Stimulated activated CD4-positive, alpha-beta T cell treated with anti-CD3 and anti-CD28 coated beads, TNF-alpha, amount 100 ng/mL, for 48 hours (primary cell): ENCODE data around the gene DNM3.

Experiments
- DNase-seq, 3 donors: peaks; one replicate each; pipeline ENCODE4 v3.0.0-alpha.2; 2020; ENCODE audit warnings: low read depth in 3 of 3

Gene DNM3

DNA sequence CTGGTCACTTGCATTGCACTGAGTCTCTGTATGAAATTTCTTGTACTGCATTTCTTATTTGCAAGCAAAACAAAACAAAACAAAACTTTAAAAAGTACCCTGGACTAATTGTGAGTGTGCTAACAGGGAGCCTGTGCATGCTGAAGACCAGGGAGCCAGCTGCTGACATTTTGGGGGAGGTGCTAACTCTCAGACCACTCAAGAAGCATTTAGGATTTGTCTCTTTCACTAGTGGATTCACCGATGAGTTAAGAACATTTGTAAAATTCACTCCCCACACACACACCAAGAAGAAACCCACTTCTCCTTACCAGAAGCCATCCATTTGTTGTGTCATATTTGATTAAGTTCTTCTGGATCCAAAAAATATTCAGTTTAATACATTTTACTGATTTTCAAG is 483.5 kb downstream of the DNM3 start:
- no peak for DNase-seq

DNA sequence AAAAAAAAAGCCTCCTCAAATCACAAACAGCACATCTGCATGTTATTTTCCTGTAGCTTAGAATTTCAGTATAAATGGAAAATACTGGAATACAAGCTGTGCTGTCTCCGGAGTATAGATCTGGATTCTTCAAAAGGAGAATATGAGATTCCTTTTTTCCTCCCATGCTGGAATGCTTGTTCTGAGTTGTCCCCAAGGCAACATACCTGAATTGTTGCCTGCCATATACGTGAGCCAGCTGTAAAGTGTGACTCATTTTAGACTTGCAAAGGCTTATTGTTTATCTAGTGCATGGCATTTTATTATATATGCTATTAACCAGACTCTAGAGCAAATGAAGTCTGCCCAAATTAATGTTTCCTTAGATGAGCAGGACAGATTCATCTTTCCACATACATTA is 484.2 kb downstream of the DNM3 start:
- no peak for DNase-seq

DNA sequence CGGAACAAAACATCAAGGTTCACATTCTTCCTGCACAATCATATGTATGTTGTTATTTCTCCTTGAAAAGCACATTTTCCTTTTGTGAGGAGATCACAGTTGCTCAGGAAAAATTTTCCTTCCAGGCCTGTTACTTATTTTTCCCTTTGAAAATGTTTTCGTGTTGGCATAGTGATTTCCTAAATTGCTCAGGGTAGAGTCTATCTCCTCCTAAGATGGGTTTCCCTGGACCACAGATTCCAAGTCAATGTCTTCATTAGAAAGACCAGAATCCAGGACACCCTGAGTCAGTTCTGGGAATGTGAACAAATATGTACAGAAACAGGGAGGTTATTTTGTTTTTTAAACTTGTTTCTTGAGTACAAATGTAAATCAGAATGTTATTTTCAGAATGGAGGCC is 484.8 kb downstream of the DNM3 start:
- DNase-seq, result no peak

DNA sequence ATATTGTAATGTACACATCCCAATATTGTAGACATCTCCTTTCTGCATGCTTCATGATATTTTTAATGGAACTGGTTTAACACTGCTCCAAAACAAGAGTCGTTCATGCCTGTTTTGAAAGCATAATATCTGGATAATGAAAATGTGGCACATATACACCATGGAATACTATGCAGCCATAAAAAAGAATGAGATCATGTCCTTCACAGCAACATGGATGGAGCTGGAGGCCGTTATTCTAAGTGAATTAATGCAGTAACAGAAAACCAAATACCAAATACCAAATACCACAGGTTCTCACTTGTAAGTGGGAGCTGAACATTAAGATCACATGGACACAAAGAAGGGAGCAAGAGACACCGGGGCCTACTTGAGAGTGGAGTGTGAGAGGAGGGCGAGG is 487.0 kb downstream of the DNM3 start:
- no peak for DNase-seq

DNA sequence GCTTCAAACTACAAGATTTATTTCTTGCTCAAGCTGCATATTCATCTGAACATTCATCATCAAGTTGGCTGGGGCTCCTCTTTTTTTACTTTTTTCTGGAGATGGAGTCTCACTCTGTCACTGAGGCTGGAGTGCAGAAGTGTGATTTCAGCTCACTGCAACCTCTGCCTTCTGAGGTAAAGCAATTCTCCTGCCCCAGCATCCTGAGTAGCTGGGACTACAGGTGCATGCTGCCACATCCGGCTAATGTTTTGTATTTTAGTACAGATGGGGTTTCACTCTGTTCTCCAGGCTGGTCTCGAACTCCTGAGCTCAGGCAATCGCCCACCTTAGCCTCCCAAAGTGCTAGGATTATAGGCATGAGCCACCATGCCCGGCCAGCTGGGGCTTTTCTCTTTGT is 490.9 kb downstream of the DNM3 start:
- DNase-seq, result no peak

DNA sequence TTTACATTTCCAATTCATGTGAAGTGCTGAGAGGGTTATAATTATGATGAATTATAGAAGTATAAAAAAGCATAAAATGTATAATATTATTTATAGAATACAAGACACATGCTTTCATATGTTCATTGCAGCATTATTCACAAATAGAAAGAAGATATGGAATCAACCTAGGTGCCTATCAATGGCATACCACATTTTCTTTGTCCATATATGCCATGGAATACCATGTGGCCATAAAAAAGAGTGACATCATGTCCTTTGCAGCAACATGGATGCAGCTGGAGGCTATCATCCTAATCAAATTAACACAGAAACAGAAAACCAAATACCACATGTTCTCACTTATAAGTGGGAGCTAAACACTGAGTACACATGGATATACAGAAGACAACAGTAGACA is 494.1 kb downstream of the DNM3 start:
- DNase-seq, result no peak

DNA sequence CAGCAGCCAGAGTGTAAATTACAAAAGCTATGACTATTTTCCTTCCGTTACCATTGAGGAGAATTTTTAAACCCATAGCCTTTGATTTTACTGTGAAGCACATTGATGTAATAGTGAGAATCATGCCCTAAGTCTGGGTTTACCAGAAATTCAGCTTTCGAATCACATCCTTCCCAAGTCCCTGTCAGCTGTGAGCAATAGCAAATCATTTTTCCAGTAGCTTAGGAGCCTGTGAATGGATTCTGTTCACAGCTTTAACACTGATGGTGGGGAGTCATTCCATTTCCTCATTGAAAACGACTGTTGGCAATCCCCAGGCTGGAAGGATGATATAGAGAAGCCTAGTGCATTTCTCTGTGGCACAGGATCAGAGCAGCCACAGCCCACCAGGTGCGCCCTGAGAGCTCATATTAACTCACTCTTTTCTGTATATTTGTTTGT is 497.0 kb downstream of the DNM3 start:
- peak in 2 of 3 donors; percentile 32 to 41 for DNase-seq

DNA sequence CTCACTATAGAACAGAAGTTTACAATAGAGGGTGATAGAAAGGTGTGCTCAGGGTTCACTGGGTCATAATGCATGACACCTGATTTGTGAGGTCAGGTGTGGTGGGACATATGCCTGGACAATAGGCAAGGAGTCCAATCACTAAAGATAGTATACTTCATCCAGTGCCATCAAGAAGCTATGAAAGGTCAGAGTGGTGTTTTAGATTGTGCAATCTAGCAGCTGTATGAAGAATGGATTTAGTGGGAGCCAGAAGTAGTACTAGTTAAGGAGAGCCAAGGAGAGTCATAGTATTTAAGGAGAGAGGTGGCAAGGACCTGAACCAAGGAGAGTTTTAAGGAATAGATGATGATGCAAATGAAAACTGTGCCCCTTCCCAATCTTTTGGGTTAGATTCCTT is 498.5 kb downstream of the DNM3 start:
- no peak for DNase-seq

DNA sequence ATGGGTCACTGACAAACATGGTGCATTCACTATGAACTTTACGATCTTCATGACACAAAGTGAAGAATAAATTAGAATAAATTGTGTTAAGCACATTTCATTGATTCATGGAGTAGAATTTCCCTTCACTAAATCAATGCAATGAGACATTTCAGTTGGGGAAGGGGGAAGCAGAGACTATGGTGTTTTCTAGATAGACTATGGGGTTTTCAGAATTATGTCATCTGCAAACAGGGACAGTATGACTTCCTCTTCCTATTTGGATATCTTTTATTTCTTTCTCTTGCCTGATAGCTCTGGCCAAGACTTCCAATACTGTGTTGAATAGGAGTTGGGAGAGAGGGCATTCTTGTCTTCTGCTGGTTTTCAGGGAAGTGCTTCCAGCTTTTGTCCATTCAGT is 499.2 kb downstream of the DNM3 start:
- no peak for DNase-seq

DNA sequence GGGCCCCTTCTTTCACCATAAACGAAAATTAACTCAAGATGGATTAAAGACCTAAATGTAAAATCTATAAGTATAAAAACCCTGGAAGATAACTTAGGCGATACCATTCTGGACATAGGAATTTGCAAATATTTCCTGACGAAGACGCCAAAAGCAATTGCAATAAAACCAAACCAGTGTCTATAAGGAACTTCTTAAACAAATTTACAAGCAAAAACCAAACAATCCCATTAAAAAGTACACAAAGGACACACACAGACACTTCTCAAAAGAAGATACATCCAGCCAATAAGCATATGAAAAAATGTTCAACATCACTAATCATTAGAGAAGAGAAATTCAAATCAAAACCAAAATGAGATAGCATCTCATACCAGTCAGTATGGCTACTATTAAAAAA is 500.4 kb downstream of the DNM3 start:
- DNase-seq, result no peak

DNA sequence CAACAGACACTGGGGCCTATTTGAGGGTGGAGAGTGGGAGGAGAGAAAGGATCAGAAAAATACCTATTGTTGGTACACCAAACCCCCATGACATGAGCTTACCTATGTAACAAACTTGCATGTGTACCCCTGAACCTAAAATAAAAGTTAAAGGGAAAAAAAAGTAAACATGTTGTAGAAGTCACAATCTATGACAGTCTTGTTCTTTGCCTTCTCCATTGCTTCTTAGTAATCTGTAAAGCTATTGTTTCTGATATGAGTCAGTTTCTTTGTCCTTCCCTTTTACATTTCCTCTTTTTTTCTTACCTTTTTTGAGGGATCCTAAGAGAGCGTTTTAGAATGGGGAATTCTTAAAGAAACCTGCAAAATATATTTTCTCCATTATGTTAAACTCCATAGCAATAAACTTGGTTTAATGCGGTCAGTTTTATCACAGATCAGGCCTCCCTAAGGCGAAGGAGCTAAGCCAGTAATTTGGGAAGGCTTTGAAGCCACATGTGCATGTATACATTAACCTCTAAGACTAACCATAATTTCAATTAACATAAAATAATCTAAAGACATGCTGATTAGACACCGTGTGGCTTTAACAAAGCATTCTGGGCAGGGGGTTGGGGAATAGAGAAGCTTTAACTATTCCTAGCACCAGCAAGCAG is 501.4 kb downstream of the DNM3 start:
- no peak for DNase-seq

DNA sequence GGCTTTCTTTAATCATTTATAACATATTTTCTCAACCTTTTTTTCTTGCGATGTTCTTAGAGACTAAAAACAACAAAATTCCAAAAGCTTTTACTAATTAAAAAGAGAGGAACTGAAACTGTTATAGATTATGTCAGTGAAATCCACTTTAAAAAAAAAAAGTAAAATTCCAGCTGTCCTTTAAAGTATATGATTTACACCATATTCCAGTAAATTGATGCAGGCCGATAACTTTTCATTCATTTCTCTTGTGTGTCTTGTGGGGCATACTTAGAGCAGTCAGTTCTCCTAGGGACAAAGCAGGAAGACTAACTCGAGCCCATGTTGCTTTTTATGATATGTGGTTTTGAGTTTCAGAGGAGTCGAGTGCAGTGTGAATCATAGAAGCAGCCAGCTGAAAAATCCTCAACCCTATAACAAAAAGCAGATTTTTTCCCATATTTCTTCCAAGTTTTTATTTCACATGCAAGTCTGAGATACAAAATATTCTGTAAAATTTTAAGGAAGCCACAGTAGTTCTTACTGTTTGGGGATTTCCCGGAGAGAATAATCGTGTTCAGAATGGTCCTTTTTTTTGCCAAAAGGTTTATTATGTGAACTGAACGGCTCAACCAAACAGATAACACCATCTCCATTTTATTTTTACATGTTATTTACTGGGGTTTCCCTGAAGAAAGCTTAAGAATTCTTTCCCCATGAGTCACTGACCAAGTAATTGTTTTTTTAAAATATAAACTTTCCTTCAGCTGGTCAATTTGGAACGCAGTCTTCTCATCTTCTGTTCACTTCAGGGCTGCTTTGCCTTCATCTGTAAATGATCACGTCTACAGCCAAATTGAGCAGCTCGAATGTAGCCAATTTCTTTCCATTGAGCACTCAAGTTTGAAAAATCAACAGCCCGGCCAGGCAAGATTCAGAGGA is 502.2 kb downstream of the DNM3 start:
- no peak for DNase-seq

DNA sequence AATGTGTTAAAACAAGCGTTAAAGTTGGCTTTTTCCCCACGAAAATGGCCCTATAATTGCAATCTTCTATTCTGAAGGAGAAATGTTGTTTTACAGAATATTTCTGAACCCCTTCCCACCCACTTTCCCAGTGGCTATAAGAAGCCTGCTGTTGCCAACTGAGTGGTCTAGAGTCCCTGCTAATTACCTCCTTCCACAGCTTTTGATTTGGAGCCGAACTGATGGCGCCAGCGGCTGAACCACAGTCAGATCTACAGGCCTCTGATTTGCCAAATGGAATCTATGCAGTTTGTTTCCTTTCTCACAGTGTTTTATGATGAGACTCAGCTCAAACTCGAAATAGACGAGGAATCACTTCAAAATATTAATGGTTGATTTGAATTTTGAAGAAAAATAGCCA is 503.1 kb downstream of the DNM3 start:
- no peak for DNase-seq

DNA sequence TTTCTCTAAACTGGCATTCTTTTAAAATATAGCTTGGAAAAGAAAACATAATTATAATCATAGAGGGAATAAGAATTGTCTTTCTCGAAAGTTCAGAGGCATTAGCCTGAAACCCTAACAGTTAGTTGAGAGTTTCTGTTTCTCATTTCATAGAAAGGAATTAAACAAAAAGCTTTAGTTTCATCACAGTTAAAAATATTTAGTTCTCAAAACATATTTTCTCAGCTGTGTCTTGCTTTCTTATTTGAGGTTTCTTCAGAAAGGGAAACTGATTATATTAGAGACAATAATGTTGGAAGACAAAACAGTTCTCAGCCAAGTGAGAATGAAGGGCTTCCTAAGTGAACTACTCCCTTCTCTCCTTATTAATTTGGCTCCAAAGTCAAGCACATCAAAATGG is 503.8 kb downstream of the DNM3 start:
- no peak for DNase-seq

DNA sequence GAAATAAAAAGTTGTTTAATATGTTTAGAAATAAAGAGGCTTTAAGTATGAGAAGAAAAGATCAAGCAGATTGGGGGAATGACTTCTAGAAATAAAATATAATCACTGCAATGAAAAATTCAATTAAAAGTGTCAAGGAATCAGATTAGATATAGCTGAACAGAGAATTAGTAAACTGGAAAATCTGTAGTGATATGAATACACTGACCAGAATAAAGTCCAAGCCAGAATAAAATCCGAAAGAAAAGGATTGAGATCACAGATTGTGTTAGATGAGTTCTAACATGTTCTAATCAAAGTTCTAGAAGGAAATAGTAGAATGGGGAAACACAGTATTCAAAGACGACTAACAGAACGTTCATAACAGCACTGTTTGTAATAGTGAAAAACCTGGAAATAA is 506.1 kb downstream of the DNM3 start:
- no peak for DNase-seq

DNA sequence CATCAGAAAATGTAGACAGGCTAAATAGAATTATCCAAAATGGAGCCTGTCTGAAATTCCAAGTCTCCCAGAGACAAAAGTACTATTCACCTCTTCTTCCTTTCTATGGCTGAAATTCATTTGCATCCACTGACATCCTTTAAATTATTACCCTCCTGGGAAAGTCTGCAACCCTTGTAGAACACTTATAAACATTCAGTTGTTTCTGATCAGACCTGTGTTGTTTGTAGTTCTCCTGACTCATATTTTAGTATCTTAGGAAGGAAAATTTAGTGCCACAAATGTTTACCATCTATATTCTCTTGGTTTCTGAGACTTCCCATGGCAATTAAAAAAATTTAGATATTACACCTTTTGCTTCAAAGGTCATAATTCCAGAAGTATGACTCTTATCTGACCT is 509.6 kb downstream of the DNM3 start:
- DNase-seq, result no peak

DNA sequence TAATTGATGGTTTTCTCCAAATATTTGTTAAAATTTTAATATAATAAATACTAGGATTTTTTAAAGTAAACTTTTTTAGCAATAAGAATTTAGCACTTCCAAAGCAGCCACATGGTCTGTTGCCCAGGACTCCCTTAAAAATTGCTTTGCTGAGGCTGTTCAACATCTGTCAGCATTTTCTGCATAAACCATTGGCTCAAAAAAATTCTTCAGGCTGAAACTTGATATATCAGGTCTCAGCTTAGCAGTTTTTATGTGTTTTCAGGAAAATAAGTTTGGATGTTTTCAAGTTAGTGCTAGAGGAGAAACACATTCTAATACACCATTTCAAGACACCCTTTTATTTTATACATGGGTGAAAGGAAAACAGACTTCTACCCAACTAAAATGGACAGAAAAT is 510.0 kb downstream of the DNM3 start:
- DNase-seq, result no peak

DNA sequence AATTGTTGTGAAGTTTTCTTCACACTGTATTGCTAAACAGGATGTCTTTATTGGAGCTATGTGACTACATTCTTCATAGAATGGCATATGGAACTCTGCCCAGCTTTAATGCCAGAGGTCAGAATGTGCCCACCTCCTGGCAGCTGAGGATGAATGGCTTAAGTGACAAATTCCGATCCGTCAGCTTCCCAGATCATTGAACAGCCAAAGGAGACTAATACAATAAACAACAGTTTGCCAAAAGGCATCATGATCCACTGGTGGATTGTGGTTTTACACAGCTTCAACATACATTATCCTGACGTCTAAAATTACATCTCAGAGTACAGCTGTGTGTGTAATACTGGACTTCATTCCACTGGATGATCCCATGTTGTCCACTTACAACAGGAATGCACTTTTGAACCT is 510.5 kb downstream of the DNM3 start:
- DNase-seq, result no peak

DNA sequence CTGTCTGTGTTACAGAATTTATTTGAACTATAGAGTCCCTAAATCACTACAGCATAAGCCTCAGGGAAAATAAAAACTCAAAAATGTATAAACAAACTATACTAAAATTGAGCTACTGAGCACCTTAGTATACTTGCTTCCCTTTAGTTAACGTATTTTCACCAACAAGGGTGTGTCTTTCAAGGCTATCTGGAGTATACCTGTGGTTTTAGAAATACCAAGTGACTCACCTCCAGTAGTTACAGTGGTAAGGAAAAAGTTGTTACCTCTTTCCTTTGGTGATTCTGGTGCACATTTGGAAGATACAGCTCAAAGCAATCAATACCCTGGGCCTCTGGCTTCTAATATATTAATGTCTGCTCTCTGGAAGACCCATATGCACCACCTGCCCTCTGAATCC is 511.1 kb downstream of the DNM3 start:
- DNase-seq, result no peak

DNA sequence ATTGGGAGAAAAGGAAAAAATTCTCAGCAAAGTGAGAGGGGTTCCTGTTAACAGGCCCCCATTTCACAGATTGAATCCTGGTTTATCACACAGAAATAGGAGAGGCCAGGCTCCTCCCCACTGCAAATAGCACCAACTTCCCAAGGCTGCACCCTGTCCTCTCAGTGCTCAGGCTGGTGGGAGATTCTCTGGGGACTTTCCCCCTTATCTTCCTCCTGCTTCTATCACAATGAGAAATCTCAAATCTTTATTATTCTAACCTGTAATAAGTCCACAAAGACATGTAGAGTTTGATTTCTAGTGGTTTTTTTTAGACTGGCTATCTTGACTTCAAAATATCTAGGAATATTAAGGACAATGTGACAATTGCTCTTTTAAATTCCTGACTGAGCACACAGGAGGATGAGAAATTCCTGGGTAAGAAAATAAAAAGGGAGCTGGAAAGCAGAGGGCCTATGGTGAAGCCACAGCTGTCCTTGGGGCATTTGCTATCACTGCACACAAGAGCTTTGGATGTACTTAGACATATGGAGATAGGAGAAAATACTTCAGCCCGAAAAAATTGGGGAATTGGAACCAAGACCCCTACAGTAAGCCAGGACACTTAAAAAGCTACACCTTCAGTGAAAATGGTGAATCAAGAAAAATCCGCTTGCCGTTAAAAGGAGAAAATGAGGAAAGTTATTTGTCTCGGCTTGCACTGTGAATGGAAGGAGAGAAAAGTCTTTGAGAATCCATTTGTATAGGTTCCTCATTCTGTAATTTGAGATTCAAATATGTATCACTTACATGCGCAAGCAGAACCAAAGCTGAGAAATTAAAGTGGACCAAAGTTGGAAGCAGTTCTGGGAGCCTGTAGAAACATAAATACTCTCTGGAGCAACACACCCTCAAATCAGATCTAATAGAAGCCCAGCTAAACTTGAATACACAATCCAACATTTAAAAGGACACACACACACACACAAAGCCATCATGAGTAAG is 513.3 kb downstream of the DNM3 start:
- DNase-seq, result no peak

DNA sequence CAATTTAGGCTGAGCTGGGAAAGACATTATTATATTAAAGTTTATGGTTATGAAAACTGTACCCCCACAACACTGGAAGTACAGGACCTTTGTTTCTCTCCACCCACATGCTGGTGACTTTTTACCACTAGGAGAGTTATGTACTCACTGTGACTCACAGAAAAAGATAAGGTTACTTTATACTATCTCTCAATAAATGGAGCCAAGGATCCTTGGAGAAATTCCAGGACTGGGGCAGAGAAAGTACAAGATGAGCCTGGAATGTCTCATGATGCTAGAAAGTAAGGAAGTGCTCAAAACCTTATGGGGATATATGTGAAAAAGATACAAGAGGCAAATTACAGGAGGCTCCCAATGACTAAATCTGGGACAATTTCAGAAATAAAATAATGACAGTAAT is 515.3 kb downstream of the DNM3 start:
- no peak for DNase-seq

DNA sequence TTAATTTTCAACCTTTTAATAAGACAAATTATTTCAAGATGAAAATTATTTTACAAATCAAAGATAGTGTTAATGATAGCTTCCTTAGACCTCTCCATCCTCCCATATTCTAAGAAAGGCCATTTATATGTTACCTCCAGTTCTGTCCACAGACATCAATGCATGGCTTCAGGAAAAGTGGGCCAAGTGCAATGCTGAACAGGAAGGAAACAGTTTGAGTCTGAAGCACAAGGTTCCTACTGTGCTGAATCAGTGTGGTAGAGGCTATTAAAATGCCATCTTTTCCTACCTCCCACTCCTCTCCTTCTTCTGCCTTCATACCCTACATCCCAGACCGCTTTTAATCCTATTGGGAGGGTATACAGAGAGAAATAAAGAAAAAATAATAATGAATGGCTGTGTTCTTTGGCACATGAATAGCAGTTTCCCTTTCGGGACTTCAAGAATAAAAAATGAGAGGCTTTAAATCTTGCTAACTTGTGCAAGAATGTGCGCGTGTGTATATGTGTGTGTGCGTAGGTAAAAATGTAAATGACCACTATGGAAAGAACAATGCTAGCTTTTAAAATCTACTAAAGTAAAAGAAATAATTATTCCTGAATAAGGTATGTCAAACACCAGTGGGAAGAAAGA is 516.6 kb downstream of the DNM3 start:
- DNase-seq, result no peak
